NCI-H1105 treated with DMSO at 0.1 percent for 48 hours (cell line): ENCODE results near the gene EPHA5.
"Not testable (repeated sequence)": the region's sequence is repeated elsewhere in the genome, so short reads cannot be mapped to it uniquely, and the experiment has no call there.

ENCODE experiments used
- DNase-seq: peaks from one replicate; lab custom pipeline; 2025; lab: John Stamatoyannopoulos, UW

Gene EPHA5

GRCh38 chr4:65367306-65367705 is 303.0 kb downstream of the EPHA5 start:
- DNase-seq, result peak; percentile 11

GRCh38 chr4:65358914-65359313 is 311.4 kb downstream of the EPHA5 start:
- DNase-seq, result no peak

GRCh38 chr4:65353098-65353497 is 317.2 kb downstream of the EPHA5 start:
- DNase-seq, result no peak

DNA sequence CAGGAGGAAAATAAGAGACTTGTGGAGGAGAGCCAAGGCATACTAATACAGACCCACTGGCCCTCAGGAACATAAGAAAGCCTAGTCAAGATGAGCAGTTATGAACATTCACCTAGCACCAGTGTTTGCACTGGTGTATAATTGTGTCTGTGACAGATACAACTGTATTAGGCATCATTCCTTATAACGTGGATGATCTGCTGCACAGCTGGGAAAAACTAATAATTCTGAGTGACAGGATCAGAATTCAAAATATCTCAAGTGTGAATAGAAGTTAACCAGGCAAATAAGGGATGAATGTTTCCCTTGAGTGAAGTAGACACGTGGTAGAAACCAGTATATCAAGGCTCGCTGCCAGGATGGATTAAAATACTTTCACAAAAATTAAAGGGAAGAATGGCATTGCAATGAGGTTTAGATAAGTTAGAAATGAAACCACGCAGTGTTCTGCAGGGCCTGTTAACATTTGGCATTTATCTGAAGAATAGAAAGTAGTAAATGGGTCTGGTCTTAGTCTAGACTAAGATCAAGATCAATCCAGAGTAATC is 325.9 kb downstream of the EPHA5 start:
- DNase-seq, result no peak

- no peak for DNase-seq
Observed at GRCh38 chr4:65343342-65343741, 326.9 kb downstream of the EPHA5 start.

GRCh38 chr4:65341557-65341956 is 328.7 kb downstream of the EPHA5 start:
- DNase-seq, result no peak

- DNase-seq, result no peak
Observed at GRCh38 chr4:65340382-65341109, 329.7 kb downstream of the EPHA5 start.

DNA sequence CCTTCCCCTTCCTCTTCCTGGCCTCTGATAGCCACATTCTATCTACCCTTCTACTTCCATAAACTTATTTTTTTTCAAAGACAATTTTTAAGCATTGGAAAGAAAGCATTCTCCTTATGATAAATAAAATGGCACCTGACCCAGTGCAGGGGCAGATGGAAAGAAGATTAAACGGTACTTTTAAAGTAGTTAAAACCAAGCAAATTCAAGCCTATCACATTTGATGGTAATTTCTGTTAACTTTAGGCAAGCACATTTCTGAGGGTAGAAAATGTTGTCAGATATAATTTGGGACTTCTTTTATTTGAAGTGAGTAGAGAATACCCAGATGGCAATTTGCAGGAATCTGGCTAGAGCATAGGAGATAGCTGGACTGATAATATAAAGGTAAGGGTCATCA is 332.9 kb downstream of the EPHA5 start:
- no peak for DNase-seq

- no peak for DNase-seq
Observed at GRCh38 chr4:65336465-65336864, 333.8 kb downstream of the EPHA5 start.

GRCh38 chr4:65316534-65316933 is 353.8 kb downstream of the EPHA5 start:
- DNase-seq, result no peak

- no peak for DNase-seq
Observed at GRCh38 chr4:65311120-65311519, 359.2 kb downstream of the EPHA5 start.

GRCh38 chr4:65310586-65310985 is 359.7 kb downstream of the EPHA5 start:
- DNase-seq, result no peak

GRCh38 chr4:65308626-65309025 is 361.7 kb downstream of the EPHA5 start:
- not testable (repeated sequence) for DNase-seq

DNA sequence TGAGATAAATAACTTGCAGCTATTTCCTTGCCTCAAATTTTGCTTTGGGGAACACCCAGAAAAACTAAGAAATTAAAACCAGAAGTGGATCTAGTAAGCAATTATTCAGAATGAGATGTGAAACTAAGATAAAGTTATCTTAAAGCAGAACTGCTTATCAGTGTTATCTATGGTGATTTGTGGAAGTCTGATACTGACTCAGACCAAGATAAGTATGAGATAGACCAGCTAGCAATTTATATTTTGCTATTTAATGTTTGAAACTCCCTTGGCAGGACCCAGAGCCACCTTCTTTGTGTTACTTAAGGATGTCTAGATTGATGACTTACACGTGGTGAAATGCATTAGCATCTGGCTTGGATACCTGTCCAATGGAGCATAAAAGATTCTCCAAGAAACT is 368.1 kb downstream of the EPHA5 start:
- no peak for DNase-seq

DNA sequence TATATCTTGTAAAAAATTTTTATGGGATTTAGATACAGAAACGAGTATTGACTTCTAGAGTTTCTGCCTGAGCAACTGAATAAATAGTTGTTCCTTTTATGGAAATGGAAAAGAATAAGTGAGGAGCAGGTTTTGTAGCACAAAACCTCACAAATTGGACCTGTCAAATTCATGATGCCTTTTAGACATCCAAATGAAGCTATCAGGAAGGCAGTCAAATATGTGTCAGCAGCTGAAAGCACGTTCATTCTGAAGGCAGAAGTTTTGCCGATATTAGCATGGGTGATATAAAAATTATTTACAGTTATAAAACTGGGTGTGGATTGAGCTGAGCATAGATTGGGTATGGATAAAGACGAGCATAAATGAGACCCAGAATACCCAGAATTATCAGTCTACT is 374.0 kb downstream of the EPHA5 start:
- DNase-seq, result no peak

DNA sequence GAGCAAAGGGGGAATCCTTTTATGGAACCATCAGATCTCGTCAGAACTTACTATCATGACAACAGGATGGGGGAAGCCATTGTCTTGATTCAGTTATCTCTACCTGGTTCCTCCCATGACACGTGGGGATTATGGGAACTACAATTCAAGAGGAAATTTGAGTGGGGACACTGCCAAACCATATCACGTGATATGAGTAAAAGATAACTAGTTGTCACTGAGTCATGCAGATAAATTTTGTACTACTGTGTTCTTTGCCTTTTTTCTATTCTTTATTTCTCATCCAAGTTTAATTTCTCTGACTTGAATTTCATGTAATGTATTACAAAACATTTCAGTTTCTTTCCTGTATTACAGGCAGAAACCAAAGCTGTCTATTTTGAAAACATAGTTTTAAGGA is 383.2 kb downstream of the EPHA5 start:
- no peak for DNase-seq
